MCF 10A (cell line): ENCODE data around the gene DOK6. TPM values are rescaled to one million over a fixed set of nuclear protein-coding genes. Genes with fewer than 3 reads are reported as not detected.

Experiments used
- BruUV-seq: library from RNA; stranded (reverse); fragments of 400-500 nt; replicated peaks from 2 replicates; lab custom pipeline; 2021; lab: Mats Ljungman, UMichigan
- CTCF ChIA-PET: fragments of 300-600 bp; sonication (Branson Sonifier 250); formaldehyde crosslinking; extraction: SDS; loops from one replicate; lab custom pipeline; 2021; ENCODE audit warnings: antibody characterized with exemption, inconsistent platforms; lab: Yijun Ruan, JAX
- POLR2A ChIA-PET: fragments of 300-600, 350-650 bp; sonication (Branson Sonifier 250); formaldehyde crosslinking; extraction: SDS; loops from one replicate; lab custom pipeline; 2020; ENCODE audit warnings: antibody characterized with exemption, inconsistent platforms; lab: Yijun Ruan, JAX
- DNase-seq: peaks from one replicate; pipeline ENCODE4 v3.0.0-alpha.2; 2018; ENCODE audit not compliant: unreplicated experiment
- H3K27ac Mint-ChIP-seq: one replicate; pipeline ENCODE4 v1.8.0; 2022; ENCODE audit warnings: mild to moderate bottlenecking, low read depth, mixed read lengths; ENCODE audit not compliant: unreplicated experiment
- H3K27me3 Mint-ChIP-seq: one replicate; pipeline ENCODE4 v1.8.0; 2022; ENCODE audit warnings: mixed read lengths; ENCODE audit not compliant: insufficient read depth, unreplicated experiment
- H3K36me3 Mint-ChIP-seq: one replicate; pipeline ENCODE4 v1.8.0; 2022; ENCODE audit warnings: mild to moderate bottlenecking, moderate library complexity, mixed read lengths; ENCODE audit not compliant: insufficient read depth, unreplicated experiment
- H3K4me1 Mint-ChIP-seq: one replicate; pipeline ENCODE4 v1.8.0; 2022; ENCODE audit warnings: mixed read lengths; ENCODE audit not compliant: insufficient read depth, unreplicated experiment
- H3K4me3 Mint-ChIP-seq: one replicate; pipeline ENCODE4 v1.8.0; 2022; ENCODE audit warnings: mild to moderate bottlenecking, moderate library complexity, mixed read lengths; ENCODE audit not compliant: unreplicated experiment
- H3K9me3 Mint-ChIP-seq: one replicate; pipeline ENCODE4 v1.8.0; 2022; ENCODE audit warnings: mixed read lengths; ENCODE audit not compliant: unreplicated experiment
- intact Hi-C: fragments of 100-400 bp; cut with micrococcal nuclease; formaldehyde crosslinking; loops from 2 replicates; pipeline ENCODE4 v1.14.1; 2022
- total RNA-seq: library from RNA; stranded (reverse); gene quantifications from 2 replicates; pipeline ENCODE4 v1.2.3, GENCODE V29; 2022
- TF ChIP-seq, protein P1 (sequence below): fragments of 200-600 bp; IDR thresholded peaks from one replicate; pipeline ENCODE4 v1.8.0; 2022; ENCODE audit warnings: antibody characterized with exemption, mild to moderate bottlenecking; ENCODE audit not compliant: unreplicated experiment

Gene DOK6
- total RNA-seq, 1 experiment from 2014 or later = not detected

GRCh38 chr18:69490813-69491212, 90.1 kb downstream of the DOK6 start:
- Mint-ChIP-seq H3K4me3 (no peak overlapping the region), H3K4me1 (no peaks in the 10 kb centered on the region), H3K36me3 (no peaks in the 10 kb centered on the region), H3K27me3 (no peaks in the 10 kb centered on the region), H3K9me3 (no peaks in the 10 kb centered on the region), H3K27ac (no peak overlapping the region)
- POLR2A ChIA-PET = no interaction called here
- DNase-seq = no peak
- CTCF ChIA-PET = no interaction called here
- intact Hi-C loops = no loop called here
- BruUV-seq = no TSS peak
- TF ChIP-seq, protein P1, sequence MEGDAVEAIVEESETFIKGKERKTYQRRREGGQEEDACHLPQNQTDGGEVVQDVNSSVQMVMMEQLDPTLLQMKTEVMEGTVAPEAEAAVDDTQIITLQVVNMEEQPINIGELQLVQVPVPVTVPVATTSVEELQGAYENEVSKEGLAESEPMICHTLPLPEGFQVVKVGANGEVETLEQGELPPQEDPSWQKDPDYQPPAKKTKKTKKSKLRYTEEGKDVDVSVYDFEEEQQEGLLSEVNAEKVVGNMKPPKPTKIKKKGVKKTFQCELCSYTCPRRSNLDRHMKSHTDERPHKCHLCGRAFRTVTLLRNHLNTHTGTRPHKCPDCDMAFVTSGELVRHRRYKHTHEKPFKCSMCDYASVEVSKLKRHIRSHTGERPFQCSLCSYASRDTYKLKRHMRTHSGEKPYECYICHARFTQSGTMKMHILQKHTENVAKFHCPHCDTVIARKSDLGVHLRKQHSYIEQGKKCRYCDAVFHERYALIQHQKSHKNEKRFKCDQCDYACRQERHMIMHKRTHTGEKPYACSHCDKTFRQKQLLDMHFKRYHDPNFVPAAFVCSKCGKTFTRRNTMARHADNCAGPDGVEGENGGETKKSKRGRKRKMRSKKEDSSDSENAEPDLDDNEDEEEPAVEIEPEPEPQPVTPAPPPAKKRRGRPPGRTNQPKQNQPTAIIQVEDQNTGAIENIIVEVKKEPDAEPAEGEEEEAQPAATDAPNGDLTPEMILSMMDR = no peak

- CTCF ChIA-PET = no interaction called here
- POLR2A ChIA-PET = no interaction called here
- TF ChIP-seq, protein P1 = no peak
- no peak overlapping the region for H3K4me3 Mint-ChIP-seq
- no peak overlapping the region for H3K27ac Mint-ChIP-seq
- no peak for DNase-seq
- BruUV-seq = no TSS peak
- no peaks in the 10 kb centered on the region for H3K4me1 Mint-ChIP-seq
- no peaks in the 10 kb centered on the region for H3K36me3 Mint-ChIP-seq
- intact Hi-C loops = no loop called here
- H3K9me3 Mint-ChIP-seq = no peaks in the 10 kb centered on the region
- H3K27me3 Mint-ChIP-seq = no peaks in the 10 kb centered on the region
Measured at GRCh38 chr18:69491576-69491975, 90.9 kb downstream of the DOK6 start.

DNA sequence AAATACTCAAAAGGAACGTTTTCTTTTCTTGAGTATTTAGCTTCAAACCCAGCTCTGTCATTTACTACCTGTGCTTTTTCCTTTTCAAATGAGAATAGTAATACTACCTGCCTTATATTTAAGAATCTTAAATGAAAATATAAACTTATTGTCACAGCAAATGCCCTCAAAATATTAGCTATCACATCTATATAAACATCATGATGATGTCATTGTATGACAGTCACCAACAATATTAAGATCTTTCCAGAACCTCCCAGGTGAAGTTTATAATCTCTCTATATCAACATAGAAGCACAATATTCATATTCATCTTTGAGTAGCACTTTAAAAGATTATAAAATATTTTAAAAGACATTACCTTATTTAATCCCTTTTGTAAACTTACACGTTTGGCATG, 92.2 kb downstream of the DOK6 start:
- intact Hi-C loops = no loop called here

GRCh38 chr18:69494841-69495240, 94.2 kb downstream of the DOK6 start:
- Mint-ChIP-seq H3K4me1 (no peaks in the 10 kb centered on the region), H3K27me3 (peaks cover 9% of the 10 kb centered on the region), H3K27ac (no peak overlapping the region), H3K4me3 (no peak overlapping the region), H3K36me3 (no peaks in the 10 kb centered on the region), H3K9me3 (no peaks in the 10 kb centered on the region)
- no TSS peak for BruUV-seq
- intact Hi-C loops = no loop called here
- POLR2A ChIA-PET = no interaction called here
- TF ChIP-seq, protein P1 = no peak
- CTCF ChIA-PET = no interaction called here
- no peak for DNase-seq

More for the DNA sequence above, 92.2 kb downstream of the DOK6 start:
- no peak overlapping the region for H3K4me3 Mint-ChIP-seq
- H3K27me3 Mint-ChIP-seq = no peaks in the 10 kb centered on the region
- no peaks in the 10 kb centered on the region for H3K36me3 Mint-ChIP-seq
- H3K9me3 Mint-ChIP-seq = no peaks in the 10 kb centered on the region
- no peak for DNase-seq
- ChIA-PET POLR2A (interaction anchor here (1.2 kb wide), 1 partner anchor 31 kb away, joined by 3 read pairs; no protein-coding TSS in a partner anchor), CTCF (no interaction called here)
- TF ChIP-seq, protein P1 = no peak
- no peaks in the 10 kb centered on the region for H3K4me1 Mint-ChIP-seq
- BruUV-seq = no TSS peak
- no peak overlapping the region for H3K27ac Mint-ChIP-seq
